ENCODE results near the gene CAT. TPM values are rescaled to one million over a fixed set of nuclear protein-coding genes. Genes with fewer than 3 reads are reported as not detected.

CAT gene
- total and polyA plus RNA-seq, 3 donors from 2014 or later: 30.2 to 38.2 (median 30.3) TPM

- Histone ChIP-seq H3K36me3 (ENCODE audit: low read depth, missing control alignments) (no peaks in the 10 kb centered on the region), H3K27ac (no peak overlapping the region), H3K9me3 (no peaks in the 10 kb centered on the region), H3K27me3 (no peaks in the 10 kb centered on the region), H3K4me3 (no peak overlapping the region), H3K4me1 (peaks cover 8% of the 10 kb centered on the region)
- TF ChIP-seq CTCF (IDR thresholded peaks at IDR 0.05) (no peak), POLR2A (IDR thresholded peaks at IDR 0.05) (no peak)
- no peak for DNase-seq
- intact Hi-C loops (cut with DNase I; ENCODE audit: low total_unique reads): no loop called here
- WGBS, 2 donors: 64 to 66% methylated on average over 4 of the region's 4 CpGs
Measured at GRCh38 chr11:34444428-34444827, 5.7 kb downstream of the CAT start.

- no peak for DNase-seq
- no peaks in the 10 kb centered on the region for H3K9me3 ChIP-seq
- no peak for TF ChIP-seq POLR2A (IDR thresholded peaks at IDR 0.05)
- no peak for TF ChIP-seq CTCF (IDR thresholded peaks at IDR 0.05)
- 71 to 74% methylated on average over 4 of the region's 4 CpGs for WGBS, 2 donors
- H3K27me3 ChIP-seq: no peaks in the 10 kb centered on the region
- H3K27ac ChIP-seq: no peak overlapping the region
- intact Hi-C loops (cut with DNase I; ENCODE audit: low total_unique reads): no loop called here
- H3K36me3 ChIP-seq (ENCODE audit: low read depth, missing control alignments): no peaks in the 10 kb centered on the region
- H3K4me3 ChIP-seq: no peak overlapping the region
- no peaks in the 10 kb centered on the region for H3K4me1 ChIP-seq
Measured at GRCh38 chr11:34445956-34446355, 7.2 kb downstream of the CAT start.

- no peak for DNase-seq
- Histone ChIP-seq H3K4me3 (no peak overlapping the region), H3K4me1 (no peaks in the 10 kb centered on the region), H3K36me3 (ENCODE audit: low read depth, missing control alignments) (no peaks in the 10 kb centered on the region), H3K9me3 (no peaks in the 10 kb centered on the region), H3K27me3 (no peaks in the 10 kb centered on the region), H3K27ac (no peak overlapping the region)
- intact Hi-C loops (cut with DNase I; ENCODE audit: low total_unique reads): no loop called here
- WGBS, 2 donors: 81 to 84% methylated on average over 5 of the region's 5 CpGs
- no peak for TF ChIP-seq POLR2A (IDR thresholded peaks at IDR 0.05)
- no peak for TF ChIP-seq CTCF (IDR thresholded peaks at IDR 0.05)
Measured at GRCh38 chr11:34446386-34446785, 7.7 kb downstream of the CAT start.

GRCh38 chr11:34447044-34447443, 8.3 kb downstream of the CAT start:
- DNase-seq: no peak
- Histone ChIP-seq H3K4me1 (no peaks in the 10 kb centered on the region), H3K27me3 (no peaks in the 10 kb centered on the region), H3K9me3 (no peaks in the 10 kb centered on the region), H3K4me3 (no peak overlapping the region), H3K36me3 (ENCODE audit: low read depth, missing control alignments) (no peaks in the 10 kb centered on the region), H3K27ac (no peak overlapping the region)
- no peak for TF ChIP-seq CTCF (IDR thresholded peaks at IDR 0.05)
- TF ChIP-seq POLR2A (IDR thresholded peaks at IDR 0.05): no peak
- intact Hi-C loops (cut with DNase I; ENCODE audit: low total_unique reads): no loop called here

GRCh38 chr11:34448223-34448994, 9.7 kb downstream of the CAT start:
- TF ChIP-seq POLR2A (IDR thresholded peaks at IDR 0.05) (no peak), CTCF (IDR thresholded peaks at IDR 0.05) (no peak)
- no peak for DNase-seq
- intact Hi-C loops (cut with DNase I; ENCODE audit: low total_unique reads): no loop called here
- Histone ChIP-seq H3K27me3 (no peaks in the 10 kb centered on the region), H3K27ac (no peak overlapping the region), H3K36me3 (ENCODE audit: low read depth, missing control alignments) (no peaks in the 10 kb centered on the region), H3K4me3 (no peak overlapping the region), H3K9me3 (no peaks in the 10 kb centered on the region), H3K4me1 (no peaks in the 10 kb centered on the region)
- 90 to 94% methylated on average over 11 of the region's 11 CpGs for WGBS, 2 donors

Data from testis (tissue), 3 donors.